SKM-1 (cell line): ENCODE measurements around the gene MESD.
A peak's percentile ranks its signal among the peaks of the same experiment; 100 is the strongest.

ENCODE experiments used
- DNase-seq: peaks from one replicate; lab custom pipeline; 2025; ENCODE audit not compliant: unreplicated experiment; lab: John Stamatoyannopoulos, UW

The MESD gene

DNA sequence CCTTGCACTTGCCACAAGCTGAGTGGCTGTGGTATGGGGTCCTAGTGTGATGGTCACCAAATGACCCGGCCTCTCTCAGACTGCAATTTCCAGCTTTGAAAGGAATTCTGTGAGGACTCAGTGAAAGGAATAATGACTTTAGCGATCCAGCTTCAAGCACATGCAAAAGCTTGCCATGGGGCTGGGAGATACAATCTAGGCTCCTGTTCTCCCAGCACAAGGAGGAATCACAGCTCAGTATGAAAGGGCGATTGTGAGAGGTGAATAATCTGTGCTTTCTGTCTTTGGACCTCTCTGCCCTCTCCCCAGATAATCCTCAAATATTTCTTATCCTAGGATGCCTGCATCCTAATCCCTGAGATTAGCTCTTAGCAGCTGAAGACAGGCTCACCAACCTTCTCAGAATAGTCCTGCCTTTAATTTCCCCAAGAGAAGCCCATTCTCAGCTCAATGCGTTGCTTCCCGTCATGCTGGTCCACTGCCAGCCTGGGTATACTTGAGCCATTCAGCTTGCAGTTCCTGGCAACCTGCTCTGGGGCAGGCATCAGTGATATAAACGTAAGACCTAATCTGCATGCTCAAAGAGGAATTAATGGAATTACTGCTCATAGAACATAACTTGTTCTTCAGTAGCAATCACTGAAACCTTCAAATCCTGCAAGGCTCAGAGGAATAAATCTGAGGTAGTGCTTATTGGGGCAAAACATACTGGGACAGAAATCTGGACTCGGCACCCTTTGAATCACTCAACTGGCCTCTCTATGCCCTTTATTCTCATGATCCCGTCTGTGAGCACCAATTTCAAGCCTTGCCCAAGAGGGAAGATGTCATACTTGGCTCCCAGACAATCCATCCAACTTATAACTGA, 26.2 kb upstream of the MESD start:
- DNase-seq = no peak

DNA sequence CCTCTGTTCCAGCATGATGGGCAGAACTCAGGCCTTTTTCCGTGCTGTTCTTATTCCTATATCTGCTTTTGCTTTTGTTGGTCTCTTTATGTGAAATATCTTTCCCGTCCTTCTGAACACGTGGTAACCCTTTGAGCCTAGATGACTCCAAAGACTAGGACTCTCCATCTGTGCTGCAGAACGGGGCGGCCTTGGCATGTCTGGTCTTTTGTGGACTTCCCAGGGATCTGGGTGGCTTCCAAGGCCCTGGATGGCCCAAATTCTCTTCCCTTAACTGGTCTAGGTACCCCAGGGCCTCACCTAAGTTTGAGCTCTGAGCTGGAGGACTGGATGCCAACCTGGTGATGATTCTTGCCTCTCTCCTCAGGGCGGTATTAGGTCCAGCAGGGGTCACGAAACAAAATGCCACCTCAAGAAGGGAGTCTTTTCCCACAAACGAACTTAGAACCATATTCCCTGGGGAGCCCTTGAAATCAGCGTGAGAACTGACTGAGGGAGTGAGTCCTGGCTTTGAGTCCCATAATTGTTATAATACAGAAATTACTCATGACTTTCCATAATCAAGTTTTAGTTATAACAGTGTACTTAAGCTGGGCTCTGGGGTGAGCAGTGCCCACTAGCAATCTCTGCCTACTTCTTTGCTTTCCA, 25.0 kb upstream of the MESD start:
- DNase-seq = no peak

DNA sequence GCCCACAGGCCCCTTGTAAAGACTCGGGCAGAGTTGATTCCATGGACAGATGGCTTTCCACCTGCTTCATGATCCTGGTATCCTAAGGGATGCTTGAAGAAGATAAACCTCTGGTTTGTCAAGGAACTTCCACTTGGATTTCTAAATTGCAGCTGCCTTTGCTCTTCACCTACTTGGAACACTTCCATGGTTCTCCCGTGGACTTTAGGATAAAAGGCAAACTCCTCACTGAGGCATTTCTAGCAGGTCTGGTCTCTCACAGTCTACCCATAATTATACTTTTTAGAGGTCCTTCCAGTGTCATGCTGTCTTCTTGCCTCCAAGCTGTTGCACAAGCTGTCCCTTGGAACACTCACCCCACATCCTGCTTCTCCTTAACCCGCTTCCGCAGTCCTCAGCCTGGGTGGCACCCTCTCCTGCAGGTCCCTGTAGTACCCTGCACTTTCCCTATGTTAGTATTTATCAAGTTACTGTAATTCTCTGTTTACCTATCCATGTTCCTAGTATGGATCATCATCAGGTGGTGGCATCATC, 23.8 kb upstream of the MESD start:
- DNase-seq = no peak

DNA sequence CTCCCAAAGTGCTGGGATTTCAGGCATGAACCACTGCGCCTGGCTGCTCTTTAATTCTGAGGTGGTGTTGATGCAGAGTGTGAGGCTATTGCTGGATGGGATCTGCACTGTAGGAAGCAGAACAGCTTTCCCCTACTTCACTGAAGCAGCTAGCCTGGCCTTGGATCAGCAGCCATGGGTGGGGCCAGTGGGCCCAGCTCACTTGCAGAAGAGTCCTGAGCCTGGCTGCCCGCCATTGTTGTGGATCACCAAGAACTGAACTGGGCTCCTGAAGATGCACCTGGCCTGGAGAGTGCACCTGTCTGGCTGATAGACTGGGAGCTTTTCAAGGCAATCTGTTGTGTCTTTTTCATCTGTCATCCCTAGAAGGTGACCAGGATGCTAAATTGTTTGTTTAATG, 23.0 kb upstream of the MESD start:
- no peak for DNase-seq

DNA sequence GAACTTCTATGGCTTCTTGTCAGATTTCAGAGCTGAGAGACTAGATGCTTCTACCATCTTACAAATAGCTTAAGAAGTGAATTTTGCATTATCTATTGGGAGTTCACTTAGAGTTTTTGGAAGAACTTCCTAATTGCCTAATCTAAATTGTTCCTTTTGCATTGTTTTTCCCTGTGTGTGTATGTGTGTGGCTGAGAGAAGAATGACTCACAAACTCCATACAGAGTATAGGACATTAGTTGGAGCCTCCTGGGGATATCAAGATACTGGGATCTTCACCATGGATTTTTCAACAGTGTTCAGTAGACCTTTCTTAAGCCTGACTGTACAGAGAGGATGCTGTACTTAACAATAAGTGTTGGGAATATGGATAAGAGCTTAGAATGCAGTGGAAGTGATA, 22.0 kb upstream of the MESD start:
- no peak for DNase-seq

DNA sequence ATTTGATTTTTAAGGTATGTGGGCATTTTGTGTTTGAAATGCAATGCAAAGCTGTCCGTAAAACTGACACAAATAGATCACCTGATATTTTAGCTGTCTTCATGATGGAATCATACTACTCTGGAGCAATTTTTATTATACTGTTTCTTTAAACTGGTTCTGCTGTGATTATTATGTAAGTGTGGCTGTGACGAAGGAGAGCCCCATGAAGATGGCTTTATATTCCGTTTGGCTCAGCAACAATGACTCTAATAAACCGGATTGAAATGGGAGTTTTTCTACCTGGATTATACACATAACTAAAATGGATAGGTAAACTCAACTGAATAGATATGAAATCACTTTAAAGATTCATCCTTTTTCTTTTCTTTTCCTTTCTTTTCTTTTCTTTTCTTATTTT, 20.5 kb upstream of the MESD start:
- DNase-seq = no peak

DNA sequence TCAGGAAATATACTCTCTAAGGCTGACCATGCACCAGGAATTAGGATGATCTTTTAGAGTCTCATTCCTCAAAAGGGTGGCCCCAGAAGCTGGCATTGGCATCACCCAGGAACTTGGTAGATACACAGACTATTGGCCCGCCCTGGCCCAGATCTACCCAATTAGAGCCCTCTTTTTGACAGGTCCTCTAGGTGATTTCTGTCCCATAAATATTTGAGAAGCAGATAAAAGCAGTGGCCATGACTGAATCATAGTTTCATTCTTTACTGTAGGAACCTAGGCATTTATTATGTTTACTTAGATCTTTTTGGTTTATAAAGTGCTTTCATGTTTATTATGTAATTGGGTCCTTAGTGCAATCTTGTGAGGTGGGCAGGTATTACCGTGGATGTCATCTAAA, 18.7 kb upstream of the MESD start:
- no peak for DNase-seq

DNA sequence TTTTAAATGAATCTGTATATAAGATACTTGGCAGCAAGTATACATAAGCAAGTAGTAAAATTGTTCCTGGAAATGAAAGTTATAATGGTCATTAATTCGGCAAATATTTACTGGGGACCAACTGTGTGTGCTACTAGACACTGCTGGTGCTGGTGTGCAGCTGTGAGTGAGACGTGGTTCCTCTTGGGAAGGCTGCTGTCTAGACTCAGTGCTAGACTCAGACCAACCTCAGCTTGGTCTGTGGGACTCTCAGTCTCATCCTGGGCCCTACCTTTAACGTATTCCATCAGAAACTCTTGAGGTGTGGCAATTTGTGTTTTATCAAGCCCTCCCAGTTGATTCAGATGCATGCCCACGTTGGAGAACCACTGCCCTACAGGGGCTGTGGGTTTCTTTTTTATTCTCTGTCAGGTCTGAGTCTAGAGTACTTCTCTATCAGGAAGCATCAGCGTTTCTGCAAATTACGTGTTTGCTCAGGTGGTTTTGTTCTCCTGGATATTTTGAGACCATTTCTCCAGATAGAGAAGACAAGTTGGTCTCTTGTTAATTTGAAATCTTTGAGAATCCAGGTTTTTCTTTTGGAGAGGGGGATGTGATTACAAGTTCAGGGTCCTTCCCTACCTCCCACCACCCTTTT, 17.9 kb upstream of the MESD start:
- no peak for DNase-seq

DNA sequence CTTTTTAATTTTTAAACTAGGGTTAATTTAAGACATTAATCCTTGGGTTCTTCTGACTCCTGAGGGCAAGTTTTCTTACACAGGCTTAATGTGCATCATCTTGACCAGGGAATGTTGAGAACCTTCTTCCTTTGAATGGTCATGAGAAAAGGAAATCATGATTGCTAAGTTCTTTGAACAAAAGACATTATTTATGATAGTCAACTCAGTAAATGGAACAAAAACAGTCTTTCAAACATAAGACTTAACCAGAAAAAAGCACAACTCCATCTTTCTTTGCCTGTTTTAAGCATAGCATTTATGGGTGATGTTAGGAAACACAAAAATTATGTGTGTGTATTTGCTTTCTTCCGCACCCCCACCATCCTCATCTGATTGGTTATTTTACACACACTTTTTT, 16.5 kb upstream of the MESD start:
- DNase-seq = no peak

DNA sequence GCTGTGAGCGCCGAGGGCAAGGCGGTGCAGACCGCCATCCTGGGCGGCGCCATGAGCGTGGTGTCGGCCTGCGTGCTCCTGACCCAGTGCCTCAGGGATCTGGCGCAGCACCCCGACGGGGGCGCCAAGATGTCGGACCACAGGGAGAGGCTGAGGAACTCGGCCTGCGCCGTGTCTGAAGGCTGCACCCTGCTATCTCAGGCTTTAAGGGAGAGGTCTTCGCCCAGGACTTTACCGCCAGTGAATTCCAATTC, 13.4 kb upstream of the MESD start:
- no peak for DNase-seq

DNA sequence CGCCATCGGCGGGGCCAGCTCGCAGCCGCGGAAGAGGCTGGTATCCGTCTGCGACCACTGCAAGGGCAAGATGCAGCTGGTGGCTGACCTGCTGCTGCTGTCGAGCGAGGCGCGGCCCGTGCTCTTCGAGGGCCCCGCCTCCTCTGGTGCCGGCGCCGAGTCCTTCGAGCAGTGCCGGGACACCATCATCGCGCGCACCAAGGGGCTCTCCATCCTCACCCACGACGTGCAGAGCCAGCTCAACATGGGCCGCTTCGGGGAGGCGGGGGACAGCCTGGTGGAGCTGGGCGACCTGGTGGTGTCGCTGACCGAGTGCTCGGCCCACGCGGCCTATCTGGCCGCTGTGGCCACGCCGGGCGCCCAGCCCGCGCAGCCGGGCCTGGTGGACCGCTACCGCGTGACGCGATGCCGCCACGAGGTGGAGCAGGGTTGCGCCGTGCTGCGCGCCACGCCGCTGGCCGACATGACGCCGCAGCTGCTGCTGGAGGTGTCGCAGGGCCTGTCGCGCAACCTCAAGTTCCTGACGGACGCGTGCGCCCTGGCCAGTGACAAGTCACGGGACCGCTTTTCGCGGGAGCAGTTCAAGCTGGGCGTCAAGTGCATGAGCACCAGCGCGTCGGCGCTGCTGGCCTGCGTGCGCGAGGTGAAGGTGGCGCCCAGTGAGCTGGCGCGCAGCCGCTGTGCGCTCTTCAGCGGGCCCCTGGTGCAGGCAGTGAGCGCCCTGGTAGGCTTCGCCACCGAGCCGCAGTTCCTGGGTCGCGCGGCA, 12.9 kb upstream of the MESD start:
- DNase-seq = no peak

DNA sequence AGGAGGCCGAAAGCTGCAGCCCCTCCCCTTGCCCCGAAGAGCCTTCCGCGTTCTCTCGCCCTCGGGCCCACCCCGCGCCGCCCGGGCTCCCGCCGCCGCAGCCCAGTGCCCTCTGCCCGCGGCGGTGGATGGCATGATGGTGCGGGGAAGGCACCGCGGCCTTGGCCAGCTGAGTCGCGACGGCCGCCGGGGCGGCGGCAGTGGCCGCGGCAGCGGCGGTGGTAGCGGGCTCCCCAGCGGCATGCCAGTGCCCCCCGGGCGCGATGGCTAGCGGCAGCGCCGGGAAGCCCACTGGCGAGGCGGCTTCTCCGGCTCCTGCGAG, 12.4 kb upstream of the MESD start:
- no peak for DNase-seq

DNA sequence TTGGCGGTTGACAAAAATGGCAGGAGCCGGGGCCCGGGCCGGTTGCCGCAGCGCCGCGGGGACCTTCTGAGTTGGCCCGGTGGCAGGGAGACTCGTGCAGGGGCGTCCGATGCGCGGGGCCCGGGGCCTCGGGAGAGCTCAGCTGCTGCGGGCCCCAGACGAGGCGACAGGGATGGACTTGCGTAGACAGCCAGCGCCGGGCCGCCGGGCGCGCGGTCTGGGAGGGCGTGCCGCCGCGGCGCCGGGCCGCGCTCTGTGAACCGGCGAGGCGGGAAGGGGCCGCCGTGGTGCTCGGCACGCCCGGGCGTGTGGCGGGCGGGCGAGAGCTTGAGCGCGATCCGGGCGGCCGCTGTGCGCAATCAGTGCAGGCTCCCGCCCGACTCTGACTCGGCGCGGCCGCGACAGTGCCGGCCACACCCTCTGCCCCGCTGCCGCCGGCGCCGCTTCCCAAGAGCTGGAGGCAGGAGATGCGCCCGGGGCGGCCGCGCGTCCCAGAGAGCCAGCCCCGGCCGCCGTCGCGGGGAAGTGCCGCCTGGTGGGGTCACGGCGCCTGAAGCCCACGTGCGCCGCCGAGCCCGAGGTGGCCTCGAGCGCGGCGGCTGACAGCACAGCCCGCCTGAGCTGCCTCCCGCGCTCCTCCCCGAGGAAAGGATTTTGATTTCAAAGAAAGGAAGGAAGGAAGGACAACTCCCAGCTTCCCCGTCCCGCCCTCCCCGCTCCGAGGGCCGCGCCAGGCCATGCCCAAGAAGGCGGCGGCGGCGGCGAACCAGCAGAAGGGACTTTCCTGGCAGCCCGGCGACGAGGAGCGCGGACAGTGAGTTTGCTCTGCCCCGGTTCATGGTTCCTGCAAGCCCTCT, 11.8 kb upstream of the MESD start:
- DNase-seq = no peak

DNA sequence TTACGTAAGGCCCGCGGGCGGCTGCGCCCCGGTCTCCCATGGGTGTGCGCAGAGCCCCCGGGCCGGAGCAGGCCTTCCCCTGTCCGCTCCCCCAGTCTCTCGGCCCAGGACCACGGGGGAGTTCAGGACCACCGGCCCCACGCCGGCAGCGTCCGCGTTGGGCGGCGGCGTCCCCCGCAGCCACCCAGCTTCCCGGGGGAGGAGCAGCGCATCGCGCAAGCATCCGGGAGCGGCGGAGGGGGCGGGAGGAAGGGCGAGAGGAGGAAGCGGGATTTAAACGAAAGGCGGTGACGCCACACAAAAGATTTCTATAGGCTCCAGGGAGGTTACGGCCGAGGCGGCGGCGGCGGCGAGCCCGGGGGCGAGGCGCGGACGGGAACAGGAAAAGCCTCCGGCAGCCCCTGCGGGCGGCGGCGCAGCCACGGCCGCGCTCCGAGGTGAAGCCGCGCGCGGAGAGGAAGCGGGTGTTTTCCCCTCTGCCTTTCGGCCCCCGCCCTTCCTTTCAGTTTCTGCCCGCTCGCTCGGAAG, 11.1 kb upstream of the MESD start, which contains the start of gene TLNRD1:
TSS of gene TLNRD1 (plus strand) at position 300 of the 528 bp plus-strand sequence. CDS start 1,349 bp downstream, outside the sequence.
- peak; percentile 83 for DNase-seq

DNA sequence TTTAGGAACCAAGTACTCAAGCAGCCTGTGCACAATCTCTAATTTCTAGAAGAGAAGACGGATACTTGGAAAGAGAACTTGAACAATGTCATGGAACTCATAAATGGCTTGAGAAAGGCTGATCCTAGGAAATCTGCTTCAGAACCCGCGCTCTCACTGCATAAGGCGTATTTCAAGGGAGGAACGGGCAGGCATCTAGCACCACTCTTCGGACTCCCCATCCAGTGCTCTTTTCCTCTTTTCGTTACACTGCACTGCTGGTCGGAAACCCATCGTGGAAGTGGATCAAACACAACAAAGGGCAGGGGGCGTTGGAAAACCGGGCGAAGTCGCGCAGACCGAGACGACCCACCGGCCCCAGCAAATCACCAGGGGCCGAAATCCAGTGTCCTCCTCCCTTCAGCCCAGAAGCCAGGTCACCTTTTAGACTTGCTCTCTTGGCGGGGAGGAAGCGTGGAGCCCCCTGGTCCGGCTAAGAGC, 10.6 kb upstream of the MESD start:
- no peak for DNase-seq

DNA sequence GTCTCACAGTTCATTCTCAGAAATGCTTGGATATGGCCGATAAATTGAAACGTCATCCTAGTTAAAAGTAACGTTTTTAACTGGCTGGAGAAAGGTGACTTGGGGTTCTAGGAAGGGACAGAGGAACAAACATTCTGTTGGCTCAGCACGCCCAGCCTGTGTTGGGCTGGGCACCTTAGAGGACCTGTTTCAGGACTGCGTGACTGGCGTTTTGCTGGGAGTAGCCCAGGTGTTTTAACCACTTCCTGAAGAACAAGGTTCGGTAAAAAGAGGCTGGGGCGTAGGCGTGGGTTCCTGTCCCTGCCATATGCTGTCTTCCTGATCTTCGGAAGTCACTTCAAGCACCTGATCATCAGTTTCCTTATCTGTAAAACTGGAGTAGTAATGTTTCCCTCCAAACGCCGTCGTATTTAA, 10.0 kb upstream of the MESD start:
- DNase-seq = no peak

DNA sequence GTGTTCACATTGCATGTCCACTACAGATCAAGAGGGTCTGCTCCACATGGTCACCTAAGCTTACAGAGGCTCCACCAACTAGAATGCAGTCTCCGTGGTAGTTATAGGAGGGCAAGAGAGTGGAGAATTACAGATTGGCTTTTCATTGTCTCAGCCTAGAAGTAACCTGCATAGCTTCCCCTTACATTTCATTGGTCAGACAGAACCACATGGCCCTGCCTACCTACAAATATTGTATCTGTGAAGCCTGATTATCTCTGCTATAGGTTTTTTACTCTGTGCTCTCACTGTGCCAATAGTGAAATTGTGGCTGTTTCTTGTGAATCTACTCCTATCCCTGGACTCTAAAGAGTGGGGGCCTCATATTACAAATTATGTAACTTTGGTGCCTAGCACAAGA, 8.6 kb upstream of the MESD start:
- no peak for DNase-seq

DNA sequence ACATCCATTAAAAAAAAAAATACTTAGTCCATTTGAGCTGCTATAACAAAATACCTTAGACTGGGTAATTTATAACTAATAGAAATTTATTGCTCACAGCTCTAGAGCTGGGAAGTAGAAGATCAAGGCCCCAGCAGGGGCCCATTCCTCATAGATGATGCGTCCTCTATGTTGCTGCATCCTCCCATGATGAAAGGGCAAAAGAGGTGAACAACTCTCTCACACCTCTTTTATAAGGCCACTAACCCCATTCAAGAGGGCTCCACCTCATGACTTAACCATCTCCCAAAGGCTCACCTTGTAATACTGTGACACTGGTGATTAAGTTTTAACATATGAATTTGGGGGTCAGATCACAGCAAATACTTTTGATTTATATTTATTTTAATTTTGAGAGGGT, 8.1 kb upstream of the MESD start:
- no peak for DNase-seq

DNA sequence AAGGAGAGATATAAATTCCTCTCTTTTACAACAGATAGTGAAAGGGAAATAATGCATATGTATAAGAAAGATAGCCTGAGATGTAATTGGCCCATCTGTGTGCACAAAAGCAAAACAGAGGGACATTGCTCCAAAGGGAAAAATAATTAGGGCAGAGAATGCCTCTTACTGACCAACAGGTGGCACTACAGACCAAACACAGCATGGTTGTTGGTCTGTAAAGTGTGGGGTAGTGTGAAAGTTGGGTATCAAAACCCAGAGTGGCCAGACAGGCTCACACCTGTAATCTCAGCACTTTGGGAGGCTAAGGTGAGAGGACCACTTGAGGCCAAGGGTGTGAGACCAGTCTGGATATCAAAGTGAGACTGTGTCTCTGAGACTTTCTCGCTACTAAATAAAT, 6.6 kb upstream of the MESD start:
- DNase-seq = no peak

DNA sequence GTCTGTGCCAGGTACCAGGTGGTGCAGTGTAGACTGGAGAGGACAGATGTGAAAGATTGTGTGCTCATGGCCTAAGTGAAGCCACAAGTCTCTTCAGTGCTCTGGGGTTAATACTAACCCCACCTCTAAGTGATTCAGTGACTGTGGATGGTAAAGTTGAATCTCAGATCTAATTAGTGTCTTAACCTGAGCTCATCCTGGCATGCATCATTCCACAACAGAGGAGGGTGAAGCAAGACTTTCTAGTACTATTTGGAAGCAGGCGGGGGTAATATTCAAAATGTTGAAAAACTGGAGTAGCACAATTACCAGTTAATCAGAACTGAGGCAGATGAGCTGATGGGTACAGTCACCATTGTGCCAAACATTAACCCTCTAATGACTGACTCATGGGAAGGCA, 2.8 kb upstream of the MESD start:
- no peak for DNase-seq
